Suprapubic skin (tissue), 4 donors: ENCODE data around the gene HYI.

ENCODE experiments used
- CTCF ChIP-seq, 2 donors: fragments of 200-600 bp in 1 of 2; fragments of 450-650 bp in 1 of 2; sonication (generic) in 1 of 2; IDR thresholded peaks; one replicate each; pipeline ENCODE4 v1.5.1; 2016 to 2019; ENCODE audit warnings: antibody characterized with exemption in 2 of 2, mild to moderate bottlenecking in 1 of 2, moderate library complexity in 1 of 2
- EP300 ChIP-seq: sonication (generic); formaldehyde crosslinking; IDR thresholded peaks from one replicate; pipeline ENCODE4 v1.6.1; 2017; ENCODE audit warnings: antibody characterized with exemption
- POLR2A ChIP-seq, 2 donors: fragments of 450-650 bp; IDR thresholded peaks; one replicate each; pipeline ENCODE4 v1.6.1; 2017; ENCODE audit warnings: antibody characterized with exemption in 2 of 2, mild to moderate bottlenecking in 2 of 2, moderate library complexity in 2 of 2
- POLR2AphosphoS5 ChIP-seq, 3 donors: sonication (generic); formaldehyde crosslinking; IDR thresholded peaks; one replicate each; pipeline ENCODE4 v1.6.1; 2017; ENCODE audit warnings: antibody characterized with exemption in 3 of 3

GRCh38 chr1:43422995-43423671 lies 30.6 kb downstream of the HYI start:
- TF ChIP-seq CTCF (IDR thresholded peaks at IDR 0.05) (no peak), POLR2A (IDR thresholded peaks at IDR 0.05) (no peak), POLR2AphosphoS5 (IDR thresholded peaks at IDR 0.05) (no peak), EP300 (no peak)
